Measurements from ENCODE around the gene IMPA2. TPM values are rescaled to one million over a fixed set of nuclear protein-coding genes. Genes with fewer than 3 reads are reported as not detected.

The IMPA2 gene
- total and polyA plus RNA-seq, 2 experiments from 2014 or later, result 8.1 to 13.0 TPM

- whole genome bisulfite sequencing, 2 experiments (ENCODE audit: low coverage in 1 of 2, low lambda C conversion rate in 2 of 2, missing lambda C conversion rate in 2 of 2), result 49 to 53% methylated on average over 10 to 11 of the region's 11 CpGs
- Histone ChIP-seq H3K4me2 (ENCODE audit: unreplicated experiment) (peak overlapping the region; percentile 59), H3F3A (ENCODE audit: insufficient read depth) (0 out of 2 replicates have a peak, but pooled peaks cover 21% of the 10 kb centered on the region), H3K4me3 (no peak overlapping the region), H3K36me3 (ENCODE audit: low read depth) (no peaks in the 10 kb centered on the region), H3K27me3 (replicated peaks; ENCODE audit: insufficient read depth) (no peaks in the 10 kb centered on the region), H3K27ac (peak overlapping the region; percentile 79), H2AFZ (peak overlapping the region; percentile 78), H3K9ac (peak overlapping the region; percentile 50), H4K20me1 (ENCODE audit: insufficient read depth) (no peaks in the 10 kb centered on the region), H3K4me1 (ENCODE audit: insufficient read depth) (peaks cover 18% of the 10 kb centered on the region), H3K9me2 (ENCODE audit: insufficient read depth) (no peaks in the 10 kb centered on the region), H3K79me2 (ENCODE audit: insufficient read depth) (no peaks in the 10 kb centered on the region), H3K9me3 (ENCODE audit: low read depth) (no peaks in the 10 kb centered on the region)
- in situ Hi-C loops (cut with MboI), result loop anchor here (10.0 kb wide), 1 partner anchor 60 kb away; no protein-coding TSS in a partner anchor
- peak; percentile 73 for DNase-seq
- TF ChIP-seq EZH2phosphoT487 (IDR thresholded peaks at IDR 0.05; ENCODE audit: insufficient read depth, low read depth), result no peak
- TF ChIP-seq EZH2 (IDR thresholded peaks at IDR 0.05; ENCODE audit: insufficient read depth, poor library complexity, severe bottlenecking), result no peak
Observed at GRCh38 chr18:11994703-11995444, 13.6 kb downstream of the IMPA2 start.

- peak overlapping the region; percentile 8 for H3K4me2 ChIP-seq (ENCODE audit: unreplicated experiment)
Observed at GRCh38 chr18:11995445-11996189, 14.3 kb downstream of the IMPA2 start.

GRCh38 chr18:11996190-11996754 lies 15.0 kb downstream of the IMPA2 start:
- no peak overlapping the region for H3K4me2 ChIP-seq (ENCODE audit: unreplicated experiment)
- no peaks in the 10 kb centered on the region for H3K9me2 ChIP-seq (ENCODE audit: insufficient read depth)
- H3K27ac ChIP-seq, result no peak overlapping the region
- H3K36me3 ChIP-seq (ENCODE audit: low read depth), result no peaks in the 10 kb centered on the region
- H3K4me1 ChIP-seq (ENCODE audit: insufficient read depth), result peaks cover 18% of the 10 kb centered on the region
- no peaks in the 10 kb centered on the region for H3K9me3 ChIP-seq (ENCODE audit: low read depth)
- peak overlapping the region; percentile 78 for H2AFZ ChIP-seq
- no peak overlapping the region for H3K9ac ChIP-seq
- DNase-seq, result no peak
- 0 out of 2 replicates have a peak, but pooled peaks cover 21% of the 10 kb centered on the region for H3F3A ChIP-seq (ENCODE audit: insufficient read depth)
- in situ Hi-C loops (cut with MboI), result loop anchor here (10.0 kb wide), 1 partner anchor 61 kb away; no protein-coding TSS in a partner anchor
- no peaks in the 10 kb centered on the region for H4K20me1 ChIP-seq (ENCODE audit: insufficient read depth)
- TF ChIP-seq EZH2 (IDR thresholded peaks at IDR 0.05; ENCODE audit: insufficient read depth, poor library complexity, severe bottlenecking) (no peak), EZH2phosphoT487 (IDR thresholded peaks at IDR 0.05; ENCODE audit: insufficient read depth, low read depth) (no peak)
- no peak overlapping the region for H3K4me3 ChIP-seq
- no peaks in the 10 kb centered on the region for H3K27me3 ChIP-seq (replicated peaks; ENCODE audit: insufficient read depth)
- 77% methylated on average over 9 of the region's 9 CpGs for WGBS, 2 experiments (ENCODE audit: low coverage in 1 of 2, low lambda C conversion rate in 2 of 2, missing lambda C conversion rate in 2 of 2)
- no peaks in the 10 kb centered on the region for H3K79me2 ChIP-seq (ENCODE audit: insufficient read depth)

More at GRCh38 chr18:11995445-11996189, 14.3 kb downstream of the IMPA2 start:
- WGBS, 2 experiments (ENCODE audit: low coverage in 1 of 2, low lambda C conversion rate in 2 of 2, missing lambda C conversion rate in 2 of 2), result 13 to 14% methylated on average over 9 of the region's 9 CpGs
- Histone ChIP-seq H3K79me2 (ENCODE audit: insufficient read depth) (no peaks in the 10 kb centered on the region), H3F3A (ENCODE audit: insufficient read depth) (0 out of 2 replicates have a peak, but pooled peaks cover 21% of the 10 kb centered on the region), H3K4me3 (no peak overlapping the region), H3K9me3 (ENCODE audit: low read depth) (no peaks in the 10 kb centered on the region), H3K4me1 (ENCODE audit: insufficient read depth) (peaks cover 18% of the 10 kb centered on the region), H3K27ac (peak overlapping the region; percentile 79; the same call in 1 of the 2 replicates), H4K20me1 (ENCODE audit: insufficient read depth) (no peaks in the 10 kb centered on the region), H3K9ac (peak overlapping the region; percentile 50; the same call in 1 of the 2 replicates), H2AFZ (peak overlapping the region; percentile 78), H3K27me3 (replicated peaks; ENCODE audit: insufficient read depth) (no peaks in the 10 kb centered on the region), H3K36me3 (ENCODE audit: low read depth) (no peaks in the 10 kb centered on the region), H3K9me2 (ENCODE audit: insufficient read depth) (no peaks in the 10 kb centered on the region)
- in situ Hi-C loops (cut with MboI), result loop anchor here (10.0 kb wide), 1 partner anchor 61 kb away; no protein-coding TSS in a partner anchor
- peak; percentile 84 for DNase-seq
- TF ChIP-seq EZH2 (IDR thresholded peaks at IDR 0.05; ENCODE audit: insufficient read depth, poor library complexity, severe bottlenecking) (no peak), EZH2phosphoT487 (IDR thresholded peaks at IDR 0.05; ENCODE audit: insufficient read depth, low read depth) (no peak)

- H3K27me3 ChIP-seq (replicated peaks; ENCODE audit: insufficient read depth), result no peaks in the 10 kb centered on the region
- H3K9me3 ChIP-seq (ENCODE audit: low read depth), result no peaks in the 10 kb centered on the region
- H3K9ac ChIP-seq, result no peak overlapping the region
- H3K36me3 ChIP-seq (ENCODE audit: low read depth), result no peaks in the 10 kb centered on the region
- 0 out of 2 replicates have a peak, but pooled peaks cover 21% of the 10 kb centered on the region for H3F3A ChIP-seq (ENCODE audit: insufficient read depth)
- H3K79me2 ChIP-seq (ENCODE audit: insufficient read depth), result no peaks in the 10 kb centered on the region
- no peak overlapping the region for H3K27ac ChIP-seq
- TF ChIP-seq EZH2 (IDR thresholded peaks at IDR 0.05; ENCODE audit: insufficient read depth, poor library complexity, severe bottlenecking) (no peak), EZH2phosphoT487 (IDR thresholded peaks at IDR 0.05; ENCODE audit: insufficient read depth, low read depth) (no peak)
- no peak for DNase-seq
- no peak overlapping the region for H3K4me3 ChIP-seq
- WGBS, 2 experiments (ENCODE audit: low coverage in 1 of 2, low lambda C conversion rate in 2 of 2, missing lambda C conversion rate in 2 of 2), result 81 to 83% methylated on average over 4 of the region's 4 CpGs
- H3K4me2 ChIP-seq (ENCODE audit: unreplicated experiment), result no peak overlapping the region
- in situ Hi-C loops (cut with MboI), result loop anchor here (10.0 kb wide), 1 partner anchor 62 kb away; no protein-coding TSS in a partner anchor
- no peak overlapping the region for H2AFZ ChIP-seq
- H4K20me1 ChIP-seq (ENCODE audit: insufficient read depth), result no peaks in the 10 kb centered on the region
- peaks cover 18% of the 10 kb centered on the region for H3K4me1 ChIP-seq (ENCODE audit: insufficient read depth)
- H3K9me2 ChIP-seq (ENCODE audit: insufficient read depth), result no peaks in the 10 kb centered on the region
Observed at GRCh38 chr18:11996907-11997306, 15.6 kb downstream of the IMPA2 start.
